ENCODE data around the gene NFIA.

NFIA gene

GRCh38 chr1:61387829-61388228 is 305.5 kb downstream of the NFIA start:
- H3K27ac ChIP-seq (ENCODE audit: low read length, poor library complexity, severe bottlenecking) = no peak overlapping the region
- no peak overlapping the region for H3K4me2 ChIP-seq (ENCODE audit: low read length, poor library complexity, severe bottlenecking)
- no peaks in the 10 kb centered on the region for H3K27me3 ChIP-seq (ENCODE audit: control insufficient read depth in 1 of 2, insufficient read depth in 1 of 2, low read length in 2 of 2)
- H3K4ac ChIP-seq (ENCODE audit: low read depth in 1 of 2, low read length in 2 of 2) = no peak overlapping the region
- no peak for DNase-seq
- H3K9me3 ChIP-seq (ENCODE audit: control insufficient read depth, low read length) = peaks cover 4% of the 10 kb centered on the region
- H3K4me1 ChIP-seq (ENCODE audit: control insufficient read depth, insufficient read depth, low read depth, low read length) = no peaks in the 10 kb centered on the region
- no peak overlapping the region for H2BK120ac ChIP-seq (ENCODE audit: low read depth, low read length)
- no peak overlapping the region for H3K9ac ChIP-seq (ENCODE audit: low read length)
- H2BK15ac ChIP-seq (ENCODE audit: low read depth, poor library complexity, severe bottlenecking) = no peak overlapping the region
- no peak overlapping the region for H2AK5ac ChIP-seq (ENCODE audit: low read length, severe bottlenecking)
- H3K18ac ChIP-seq (ENCODE audit: low read depth in 1 of 2, low read length in 2 of 2) = no peak overlapping the region
- H3K14ac ChIP-seq (ENCODE audit: low read length in 2 of 2) = no peak overlapping the region
- H4K91ac ChIP-seq (ENCODE audit: low read length) = no peak overlapping the region
- no peak overlapping the region for H3K4me3 ChIP-seq (ENCODE audit: insufficient read depth in 1 of 2, low read depth in 1 of 2, low read length in 2 of 2)
- no peak overlapping the region for H4K8ac ChIP-seq (ENCODE audit: low read length)
- WGBS = 93% methylated on average over 2 of the region's 3 CpGs
- peaks cover 0 to 27% of the 10 kb centered on the region in 2 experiments for H3K36me3 ChIP-seq (ENCODE audit: control insufficient read depth in 1 of 2, insufficient read depth in 2 of 2, low read depth in 1 of 2, low read length in 2 of 2)
- no peak overlapping the region for H2AFZ ChIP-seq (ENCODE audit: low read depth, low read length)
- no peak overlapping the region for H3K23ac ChIP-seq (ENCODE audit: low read length in 2 of 2)
- no peak overlapping the region for H2BK12ac ChIP-seq (ENCODE audit: low read length in 2 of 2)
- H2BK5ac ChIP-seq (ENCODE audit: low read depth, low read length, poor library complexity, severe bottlenecking) = no peak overlapping the region
- H3K79me1 ChIP-seq (replicated peaks; ENCODE audit: low read length, poor library complexity, severe bottlenecking) = no peaks in the 10 kb centered on the region

GRCh38 chr1:61388566-61388965 is 306.2 kb downstream of the NFIA start:
- Histone ChIP-seq H4K8ac (ENCODE audit: low read length) (no peak overlapping the region), H3K27me3 (ENCODE audit: control insufficient read depth in 1 of 2, insufficient read depth in 1 of 2, low read length in 2 of 2) (no peaks in the 10 kb centered on the region), H3K79me1 (replicated peaks; ENCODE audit: low read length, poor library complexity, severe bottlenecking) (no peaks in the 10 kb centered on the region), H3K4me2 (ENCODE audit: low read length, poor library complexity, severe bottlenecking) (no peak overlapping the region), H3K36me3 (ENCODE audit: control insufficient read depth in 1 of 2, insufficient read depth in 2 of 2, low read depth in 1 of 2, low read length in 2 of 2) (peaks cover 0 to 22% of the 10 kb centered on the region in 2 experiments), H4K91ac (ENCODE audit: low read length) (no peak overlapping the region), H2BK5ac (ENCODE audit: low read depth, low read length, poor library complexity, severe bottlenecking) (no peak overlapping the region), H2BK15ac (ENCODE audit: low read depth, poor library complexity, severe bottlenecking) (no peak overlapping the region), H2BK120ac (ENCODE audit: low read depth, low read length) (no peak overlapping the region), H3K4me1 (ENCODE audit: control insufficient read depth, insufficient read depth, low read depth, low read length) (no peaks in the 10 kb centered on the region), H3K9ac (ENCODE audit: low read length) (no peak overlapping the region), H3K23ac (ENCODE audit: low read length in 2 of 2) (no peak overlapping the region), H2AFZ (ENCODE audit: low read depth, low read length) (no peak overlapping the region), H3K4me3 (ENCODE audit: insufficient read depth in 1 of 2, low read depth in 1 of 2, low read length in 2 of 2) (no peak overlapping the region), H2AK5ac (ENCODE audit: low read length, severe bottlenecking) (no peak overlapping the region), H2BK12ac (ENCODE audit: low read length in 2 of 2) (no peak overlapping the region), H3K4ac (ENCODE audit: low read depth in 1 of 2, low read length in 2 of 2) (no peak overlapping the region), H3K18ac (ENCODE audit: low read depth in 1 of 2, low read length in 2 of 2) (no peak overlapping the region), H3K14ac (ENCODE audit: low read length in 2 of 2) (no peak overlapping the region), H3K27ac (ENCODE audit: low read length, poor library complexity, severe bottlenecking) (no peak overlapping the region), H3K9me3 (ENCODE audit: control insufficient read depth, low read length) (peaks cover 4% of the 10 kb centered on the region)
- no peak for DNase-seq
- 91% methylated on average over 1 of the region's 1 CpG for WGBS

- DNase-seq = no peak
- H2BK5ac ChIP-seq (ENCODE audit: low read depth, low read length, poor library complexity, severe bottlenecking) = no peak overlapping the region
- H3K9ac ChIP-seq (ENCODE audit: low read length) = no peak overlapping the region
- no peak overlapping the region for H3K4me2 ChIP-seq (ENCODE audit: low read length, poor library complexity, severe bottlenecking)
- no peaks in the 10 kb centered on the region for H3K79me1 ChIP-seq (replicated peaks; ENCODE audit: low read length, poor library complexity, severe bottlenecking)
- H3K4me3 ChIP-seq (ENCODE audit: insufficient read depth in 1 of 2, low read depth in 1 of 2, low read length in 2 of 2) = no peak overlapping the region
- no peak overlapping the region for H4K8ac ChIP-seq (ENCODE audit: low read length)
- WGBS = 92% methylated on average over 1 of the region's 3 CpGs
- no peak overlapping the region for H2BK12ac ChIP-seq (ENCODE audit: low read length in 2 of 2)
- H2BK15ac ChIP-seq (ENCODE audit: low read depth, poor library complexity, severe bottlenecking) = no peak overlapping the region
- H2AK5ac ChIP-seq (ENCODE audit: low read length, severe bottlenecking) = no peak overlapping the region
- H3K23ac ChIP-seq (ENCODE audit: low read length in 2 of 2) = no peak overlapping the region
- no peaks in the 10 kb centered on the region for H3K27me3 ChIP-seq (ENCODE audit: control insufficient read depth in 1 of 2, insufficient read depth in 1 of 2, low read length in 2 of 2)
- no peak overlapping the region for H3K14ac ChIP-seq (ENCODE audit: low read length in 2 of 2)
- no peak overlapping the region for H4K91ac ChIP-seq (ENCODE audit: low read length)
- H3K4me1 ChIP-seq (ENCODE audit: control insufficient read depth, insufficient read depth, low read depth, low read length) = no peaks in the 10 kb centered on the region
- H2AFZ ChIP-seq (ENCODE audit: low read depth, low read length) = no peak overlapping the region
- no peak overlapping the region for H3K4ac ChIP-seq (ENCODE audit: low read depth in 1 of 2, low read length in 2 of 2)
- H3K27ac ChIP-seq (ENCODE audit: low read length, poor library complexity, severe bottlenecking) = no peak overlapping the region
- no peak overlapping the region for H2BK120ac ChIP-seq (ENCODE audit: low read depth, low read length)
- H3K9me3 ChIP-seq (ENCODE audit: control insufficient read depth, low read length) = peaks cover 4% of the 10 kb centered on the region
- peaks cover 0 to 16% of the 10 kb centered on the region in 2 experiments for H3K36me3 ChIP-seq (ENCODE audit: control insufficient read depth in 1 of 2, insufficient read depth in 2 of 2, low read depth in 1 of 2, low read length in 2 of 2)
- H3K18ac ChIP-seq (ENCODE audit: low read depth in 1 of 2, low read length in 2 of 2) = no peak overlapping the region
These were observed 307.0 kb downstream of the NFIA start for GRCh38 chr1:61389194-61389925.

- Histone ChIP-seq H3K4me3 (ENCODE audit: insufficient read depth in 1 of 2, low read depth in 1 of 2, low read length in 2 of 2) (no peak overlapping the region), H2AK5ac (ENCODE audit: low read length, severe bottlenecking) (no peak overlapping the region), H3K9ac (ENCODE audit: low read length) (no peak overlapping the region), H3K9me3 (ENCODE audit: control insufficient read depth, low read length) (peaks cover 4% of the 10 kb centered on the region), H2AFZ (ENCODE audit: low read depth, low read length) (no peak overlapping the region), H2BK120ac (ENCODE audit: low read depth, low read length) (no peak overlapping the region), H3K4ac (ENCODE audit: low read depth in 1 of 2, low read length in 2 of 2) (no peak overlapping the region), H4K91ac (ENCODE audit: low read length) (no peak overlapping the region), H3K4me1 (ENCODE audit: control insufficient read depth, insufficient read depth, low read depth, low read length) (no peaks in the 10 kb centered on the region), H3K4me2 (ENCODE audit: low read length, poor library complexity, severe bottlenecking) (no peak overlapping the region), H4K8ac (ENCODE audit: low read length) (no peak overlapping the region), H3K36me3 (ENCODE audit: control insufficient read depth in 1 of 2, insufficient read depth in 2 of 2, low read depth in 1 of 2, low read length in 2 of 2) (peaks cover 0 to 16% of the 10 kb centered on the region in 2 experiments), H2BK15ac (ENCODE audit: low read depth, poor library complexity, severe bottlenecking) (no peak overlapping the region), H3K27ac (ENCODE audit: low read length, poor library complexity, severe bottlenecking) (no peak overlapping the region), H2BK12ac (ENCODE audit: low read length in 2 of 2) (no peak overlapping the region), H3K14ac (ENCODE audit: low read length in 2 of 2) (no peak overlapping the region), H3K79me1 (replicated peaks; ENCODE audit: low read length, poor library complexity, severe bottlenecking) (no peaks in the 10 kb centered on the region), H3K27me3 (ENCODE audit: control insufficient read depth in 1 of 2, insufficient read depth in 1 of 2, low read length in 2 of 2) (no peaks in the 10 kb centered on the region), H3K18ac (ENCODE audit: low read depth in 1 of 2, low read length in 2 of 2) (no peak overlapping the region), H3K23ac (ENCODE audit: low read length in 2 of 2) (no peak overlapping the region), H2BK5ac (ENCODE audit: low read depth, low read length, poor library complexity, severe bottlenecking) (no peak overlapping the region)
- WGBS = 81% methylated on average over 8 of the region's 11 CpGs
- no peak for DNase-seq
These were observed 307.8 kb downstream of the NFIA start for GRCh38 chr1:61389926-61390845.

All from mesenchymal stem cell (in vitro differentiated cells and primary cell).